Vagina (tissue), 2 donors: Measurements from ENCODE around the gene IMMT. TPM values are rescaled to one million over a fixed set of nuclear protein-coding genes. Genes with fewer than 3 reads are reported as not detected.
A peak's percentile ranks its signal among the peaks of the same experiment; 100 is the strongest.

Experiments
- DNase-seq, 2 donors: peaks; one replicate each; pipeline ENCODE4 v3.0.0-alpha.2; 2017; ENCODE audit errors: extremely low spot score in 2 of 2
- H3K27ac ChIP-seq: fragments of 200-600 bp; sonication (generic); one replicate; pipeline ENCODE4 v1.5.1; 2019
- H3K27me3 ChIP-seq: fragments of 200-600 bp; sonication (generic); one replicate; pipeline ENCODE4 v1.5.1; 2019
- H3K36me3 ChIP-seq, 2 donors: fragments of 200-600 bp; sonication (generic); one replicate each; pipeline ENCODE4 v1.5.1; 2017 to 2019
- H3K4me1 ChIP-seq: fragments of 200-600 bp; sonication (generic); one replicate; pipeline ENCODE4 v1.5.1; 2019
- H3K4me3 ChIP-seq, 2 donors: fragments of 200-600 bp; sonication (generic); 1 replicate in 1 of 2; 2 replicates in 1 of 2; pipeline ENCODE4 v1.5.1; 2016 to 2019
- H3K9me3 ChIP-seq: fragments of 200-600 bp; sonication (generic); one replicate; pipeline ENCODE4 v1.5.1; 2019
- POLR2A ChIP-seq, 2 donors: fragments of 450-650 bp; IDR thresholded peaks; one replicate each; pipeline ENCODE4 v1.6.1; 2017; ENCODE audit warnings: antibody characterized with exemption in 2 of 2, mild to moderate bottlenecking in 2 of 2, moderate library complexity in 2 of 2
- POLR2AphosphoS5 ChIP-seq, 2 donors: sonication (generic); formaldehyde crosslinking; IDR thresholded peaks; one replicate each; pipeline ENCODE4 v1.9.0; 2017; ENCODE audit warnings: antibody characterized with exemption in 2 of 2, mild to moderate bottlenecking in 2 of 2, low read depth in 1 of 2; ENCODE audit not compliant: insufficient read depth in 1 of 2
- intact Hi-C: fragments of 100-400 bp; cut with DNase I; formaldehyde crosslinking; loops from one replicate; pipeline ENCODE4 v1.15.1; 2023
- microRNA-seq: library from miRNA; unstranded; fragments of <30 nt; microRNA quantifications from one replicate; pipeline ENCODE4, GENCODE V29; 2017; ENCODE audit warnings: borderline number of aligned reads, borderline replicate concordance
- small RNA-seq: library from RNA; depleted of rRNA; stranded (forward); fragments of <200 nt; gene quantifications from one replicate; pipeline ENCODE3, GENCODE V24; 2016
- total RNA-seq: library from RNA; depleted of rRNA; stranded (reverse); fragments of >200 nt; gene quantifications from one replicate; pipeline ENCODE4 v1.2.3, GENCODE V29; 2016
- TF ChIP-seq, protein P1 (sequence below), 3 experiments: fragments of 450-650 bp in 2 of 3; fragments of 200-600 bp in 1 of 3; sonication (generic) in 1 of 3; IDR thresholded peaks; one replicate each; pipeline ENCODE4 v1.5.1; 2017 to 2019; ENCODE audit warnings: antibody characterized with exemption in 3 of 3, mild to moderate bottlenecking in 2 of 3, moderate library complexity in 2 of 3

The IMMT gene
- total RNA-seq, 1 donor from 2014 or later = 51.8 TPM

DNA sequence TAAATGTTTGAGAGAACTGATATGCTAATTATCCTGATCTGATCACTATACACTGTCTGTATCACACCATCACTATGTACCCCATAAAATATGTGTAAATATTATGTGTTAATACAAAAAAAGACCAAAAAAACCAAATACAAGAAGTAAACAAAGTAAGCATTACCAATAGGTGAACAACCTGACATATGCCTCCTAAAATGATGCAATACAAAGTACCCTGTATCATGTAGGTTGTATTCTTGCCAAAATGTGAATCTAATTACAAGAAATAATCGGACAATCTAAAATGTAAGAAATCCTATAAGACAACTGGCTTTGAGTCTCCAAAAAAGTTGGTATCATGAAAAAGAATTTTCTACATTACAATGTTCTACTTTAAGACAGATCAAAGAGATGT lies 97.3 kb downstream of the IMMT start:
- intact Hi-C loops = no loop called here
- Histone ChIP-seq H3K27me3 (no peaks in the 10 kb centered on the region), H3K36me3 (peaks cover 0 to 48% of the 10 kb centered on the region in 2 donors), H3K9me3 (no peaks in the 10 kb centered on the region), H3K27ac (no peak overlapping the region), H3K4me1 (no peaks in the 10 kb centered on the region), H3K4me3 (no peak overlapping the region)
- TF ChIP-seq, protein P1, sequence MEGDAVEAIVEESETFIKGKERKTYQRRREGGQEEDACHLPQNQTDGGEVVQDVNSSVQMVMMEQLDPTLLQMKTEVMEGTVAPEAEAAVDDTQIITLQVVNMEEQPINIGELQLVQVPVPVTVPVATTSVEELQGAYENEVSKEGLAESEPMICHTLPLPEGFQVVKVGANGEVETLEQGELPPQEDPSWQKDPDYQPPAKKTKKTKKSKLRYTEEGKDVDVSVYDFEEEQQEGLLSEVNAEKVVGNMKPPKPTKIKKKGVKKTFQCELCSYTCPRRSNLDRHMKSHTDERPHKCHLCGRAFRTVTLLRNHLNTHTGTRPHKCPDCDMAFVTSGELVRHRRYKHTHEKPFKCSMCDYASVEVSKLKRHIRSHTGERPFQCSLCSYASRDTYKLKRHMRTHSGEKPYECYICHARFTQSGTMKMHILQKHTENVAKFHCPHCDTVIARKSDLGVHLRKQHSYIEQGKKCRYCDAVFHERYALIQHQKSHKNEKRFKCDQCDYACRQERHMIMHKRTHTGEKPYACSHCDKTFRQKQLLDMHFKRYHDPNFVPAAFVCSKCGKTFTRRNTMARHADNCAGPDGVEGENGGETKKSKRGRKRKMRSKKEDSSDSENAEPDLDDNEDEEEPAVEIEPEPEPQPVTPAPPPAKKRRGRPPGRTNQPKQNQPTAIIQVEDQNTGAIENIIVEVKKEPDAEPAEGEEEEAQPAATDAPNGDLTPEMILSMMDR (IDR thresholded peaks at IDR 0.05) = no peak
- TF ChIP-seq POLR2AphosphoS5 (IDR thresholded peaks at IDR 0.05; ENCODE audit: insufficient read depth in 1 of 2, low read depth in 1 of 2) = no peak
- TF ChIP-seq POLR2A (IDR thresholded peaks at IDR 0.05) = no peak
- no peak for DNase-seq

DNA sequence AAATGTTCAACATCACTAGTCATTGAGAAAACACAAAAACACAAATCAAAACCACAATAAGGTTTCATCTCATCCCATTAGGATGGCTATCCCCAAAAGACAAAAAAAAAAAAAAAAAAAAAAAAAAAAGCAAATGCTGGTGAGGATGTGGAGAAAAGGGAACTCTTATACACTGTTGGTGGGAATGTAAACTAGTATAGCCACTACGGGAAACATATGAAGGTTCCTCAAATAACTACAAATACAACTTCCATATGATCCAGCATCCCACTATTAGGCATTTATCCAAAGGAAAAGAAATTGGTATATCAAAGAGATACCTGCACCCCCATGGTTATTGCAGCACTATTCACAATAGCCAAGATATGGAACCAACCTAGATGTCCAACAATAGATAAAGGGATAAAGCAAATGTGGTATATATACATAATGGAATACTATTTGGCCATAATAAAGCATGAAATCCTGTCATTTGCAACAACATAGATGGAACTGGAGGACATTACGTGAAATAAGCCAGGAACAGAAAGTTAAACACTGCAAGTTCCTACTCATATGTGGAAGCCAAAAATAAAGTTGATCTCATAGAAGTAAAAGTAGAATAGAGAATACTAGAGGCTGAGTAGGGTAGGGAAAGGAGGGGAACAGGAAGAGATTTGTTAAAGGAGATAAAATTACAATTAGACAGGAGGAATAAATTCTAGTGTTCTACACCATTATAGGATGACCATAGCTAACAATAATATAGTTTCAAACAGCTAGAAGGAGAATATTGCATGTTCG lies 98.0 kb downstream of the IMMT start:
- DNase-seq = no peak
- intact Hi-C loops = no loop called here
- Histone ChIP-seq H3K4me3 (no peak overlapping the region), H3K27me3 (no peaks in the 10 kb centered on the region), H3K36me3 (peaks cover 0 to 47% of the 10 kb centered on the region in 2 donors), H3K9me3 (no peaks in the 10 kb centered on the region), H3K27ac (no peak overlapping the region), H3K4me1 (no peaks in the 10 kb centered on the region)
- no peak for TF ChIP-seq POLR2AphosphoS5 (IDR thresholded peaks at IDR 0.05; ENCODE audit: insufficient read depth in 1 of 2, low read depth in 1 of 2)
- TF ChIP-seq POLR2A (IDR thresholded peaks at IDR 0.05) = no peak
- TF ChIP-seq, protein P1 (IDR thresholded peaks at IDR 0.05) = no peak

DNA sequence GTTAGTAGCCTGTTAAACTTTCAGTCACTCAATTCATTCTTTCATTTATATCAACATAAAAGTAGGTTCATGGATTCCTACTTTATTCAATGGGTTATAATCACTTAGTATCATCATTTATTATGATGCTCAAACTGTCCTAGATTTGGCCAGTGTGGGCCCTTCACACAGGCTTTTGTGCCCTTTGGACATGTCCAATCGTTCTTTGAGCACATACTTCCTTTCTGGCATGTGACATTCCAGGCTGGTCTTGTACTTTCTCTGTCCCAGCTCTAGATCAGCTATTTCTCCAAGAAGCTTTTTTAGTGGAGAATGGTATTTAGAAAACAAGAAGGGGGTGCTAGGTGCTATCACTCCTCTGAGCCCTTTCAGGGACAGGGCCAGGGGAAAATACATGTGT lies 101.0 kb downstream of the IMMT start:
- TF ChIP-seq POLR2A (IDR thresholded peaks at IDR 0.05) (no peak), POLR2AphosphoS5 (IDR thresholded peaks at IDR 0.05; ENCODE audit: insufficient read depth in 1 of 2, low read depth in 1 of 2) (no peak)
- TF ChIP-seq, protein P1 (IDR thresholded peaks at IDR 0.05) = no peak
- H3K4me1 ChIP-seq = no peaks in the 10 kb centered on the region
- no peaks in the 10 kb centered on the region for H3K9me3 ChIP-seq
- no peak for DNase-seq
- intact Hi-C loops = no loop called here
- no peaks in the 10 kb centered on the region for H3K27me3 ChIP-seq
- H3K4me3 ChIP-seq = no peak overlapping the region
- H3K27ac ChIP-seq = no peak overlapping the region
- peaks cover 0 to 58% of the 10 kb centered on the region in 2 donors for H3K36me3 ChIP-seq

Small RNA genes within 50 kb of the gene (microRNA-seq; reads per million reads assigned to microRNA genes)
- gene MIR4779 = not detected

Small RNA genes within 50 kb of the gene (small RNA-seq; reads per million reads assigned to genes)
- gene MIR4779 (not detected), gene RF00019 (not detected), gene SNORD94 (6,379 reads per million, percentile 100 among the genes with 10 or more reads in this experiment)

Other genes with a start within 250 kb of the IMMT start
- 17.2 TPM for gene POLR1A, start 89.6 kb downstream of the IMMT start, total RNA-seq
- 61.6 TPM for gene PTCD3, start 89.2 kb downstream of the IMMT start, total RNA-seq
- 11.0 TPM for gene MRPL35, start 4.0 kb upstream of the IMMT start, total RNA-seq
- gene REEP1, start 142.2 kb upstream of the IMMT start, total RNA-seq = 13.5 TPM
- 38.3 TPM for gene KDM3A, start 245.9 kb upstream of the IMMT start, total RNA-seq